Karpas-422 (cell line): ENCODE results near the gene LMTK2. TPM values are rescaled to one million over a fixed set of nuclear protein-coding genes. Genes with fewer than 3 reads are reported as not detected.

Experiments
- DNase-seq: peaks from one replicate; pipeline ENCODE4 v3.0.0-alpha.2; 2015
- H2AFZ ChIP-seq: fragments of 200-600 bp; sonication (generic); 2 replicates; pipeline ENCODE4 v1.6.1; 2014; ENCODE audit warnings: antibody characterized with exemption, low read length, mixed read lengths
- H3K27ac ChIP-seq: fragments of 200-600 bp; sonication (generic); 2 replicates; pipeline ENCODE4 v1.5.1; 2014; ENCODE audit warnings: mild to moderate bottlenecking, low read length, moderate library complexity
- H3K27me3 ChIP-seq: fragments of 200-600 bp; sonication (generic); 2 replicates; pipeline ENCODE4 v1.6.1; 2014; ENCODE audit warnings: low read length, mixed read lengths
- H3K36me3 ChIP-seq: fragments of 200-600 bp; sonication (generic); 2 replicates; pipeline ENCODE4 v1.6.1; 2014; ENCODE audit warnings: low read length, mixed read lengths; ENCODE audit not compliant: insufficient read depth
- H3K4me1 ChIP-seq: fragments of 200-600 bp; sonication (generic); 2 replicates; pipeline ENCODE4 v1.6.1; 2014; ENCODE audit warnings: mild to moderate bottlenecking, low read length, mixed read lengths
- H3K4me2 ChIP-seq: fragments of 200-600 bp; sonication (generic); 2 replicates; pipeline ENCODE4 v1.6.1; 2014; ENCODE audit warnings: low read length, low read depth, mild to moderate bottlenecking; ENCODE audit not compliant: poor library complexity, severe bottlenecking
- H3K4me3 ChIP-seq: fragments of 200-600 bp; sonication (generic); 2 replicates; pipeline ENCODE4 v1.5.1; 2014; ENCODE audit warnings: mild to moderate bottlenecking, antibody characterized with exemption, low read length, mixed read lengths
- H3K79me2 ChIP-seq: fragments of 200-600 bp; sonication (generic); 2 replicates; pipeline ENCODE4 v1.6.1; 2014; ENCODE audit warnings: mild to moderate bottlenecking, low read length, mixed read lengths
- H3K9ac ChIP-seq: fragments of 200-600 bp; sonication (generic); 2 replicates; pipeline ENCODE4 v1.6.0; 2014; ENCODE audit warnings: low read length
- H3K9me2 ChIP-seq: fragments of 200-600 bp; sonication (generic), shearing (Covaris generic); replicated peaks from 2 replicates; pipeline ENCODE4 v1.6.0; 2014; ENCODE audit warnings: mild to moderate bottlenecking, low read length, moderate library complexity; ENCODE audit not compliant: insufficient read depth
- H3K9me3 ChIP-seq: fragments of 300-700, 200-600 bp; sonication (generic); 2 replicates; pipeline ENCODE4 v1.6.1; 2014; ENCODE audit warnings: low read length, mixed read lengths
- H4K20me1 ChIP-seq: fragments of 200-600 bp; sonication (generic); 2 replicates; pipeline ENCODE4 v1.6.1; 2014; ENCODE audit warnings: mild to moderate bottlenecking, antibody characterized with exemption, low read length, low read depth; ENCODE audit not compliant: insufficient read depth
- total RNA-seq: library from RNA; depleted of rRNA; stranded (reverse); fragments of >200 nt; shearing (Covaris generic); gene quantifications from 2 replicates; pipeline ENCODE4 v1.2.3, GENCODE V29; 2014; ENCODE audit warnings: low replicate concordance

LMTK2 gene
- total RNA-seq, 1 experiment from 2014 or later: 9.1 TPM

- Histone ChIP-seq H3K9me2 (no peaks in the 10 kb centered on the region), H3K9me3 (no peaks in the 10 kb centered on the region), H3K27ac (no peak overlapping the region), H3K4me3 (no peak overlapping the region), H3K4me2 (no peak overlapping the region), H3K36me3 (no peaks in the 10 kb centered on the region), H3K9ac (no peak overlapping the region), H3K27me3 (no peaks in the 10 kb centered on the region), H4K20me1 (no peaks in the 10 kb centered on the region), H2AFZ (no peak overlapping the region), H3K79me2 (no peaks in the 10 kb centered on the region), H3K4me1 (no peaks in the 10 kb centered on the region)
- DNase-seq: no peak
Measured at GRCh38 chr7:98244871-98245270, 138.2 kb downstream of the LMTK2 start.

- Histone ChIP-seq H3K36me3 (no peaks in the 10 kb centered on the region), H2AFZ (no peak overlapping the region), H3K79me2 (peaks cover 10% of the 10 kb centered on the region), H3K9me2 (no peaks in the 10 kb centered on the region), H3K9ac (no peak overlapping the region), H3K4me2 (no peak overlapping the region), H3K4me3 (no peak overlapping the region), H3K27ac (no peak overlapping the region), H3K9me3 (no peaks in the 10 kb centered on the region), H4K20me1 (no peaks in the 10 kb centered on the region), H3K4me1 (peaks cover 17% of the 10 kb centered on the region), H3K27me3 (no peaks in the 10 kb centered on the region)
- no peak for DNase-seq
Measured at GRCh38 chr7:98248156-98248555, 141.5 kb downstream of the LMTK2 start.

DNA sequence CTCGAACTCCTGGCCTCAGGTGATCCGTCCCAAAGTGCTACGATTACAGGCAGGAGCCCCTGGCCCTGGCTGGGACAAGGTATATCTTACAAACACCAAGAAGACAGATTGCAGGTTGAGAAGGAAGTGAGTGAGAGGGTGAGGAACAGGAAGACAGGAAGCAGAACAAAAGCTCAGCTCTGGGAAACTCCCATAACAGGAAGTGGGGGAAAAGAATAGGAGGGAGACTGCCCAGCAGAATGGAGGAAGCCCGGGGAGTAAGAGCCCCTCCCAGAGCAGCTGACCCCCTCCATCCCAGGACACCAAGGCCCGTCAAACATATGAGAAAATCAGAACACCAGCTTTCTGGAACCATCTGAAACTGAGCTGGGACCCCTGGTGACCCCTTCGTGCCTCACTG is 142.4 kb downstream of the LMTK2 start:
- no peak overlapping the region for H2AFZ ChIP-seq

DNA sequence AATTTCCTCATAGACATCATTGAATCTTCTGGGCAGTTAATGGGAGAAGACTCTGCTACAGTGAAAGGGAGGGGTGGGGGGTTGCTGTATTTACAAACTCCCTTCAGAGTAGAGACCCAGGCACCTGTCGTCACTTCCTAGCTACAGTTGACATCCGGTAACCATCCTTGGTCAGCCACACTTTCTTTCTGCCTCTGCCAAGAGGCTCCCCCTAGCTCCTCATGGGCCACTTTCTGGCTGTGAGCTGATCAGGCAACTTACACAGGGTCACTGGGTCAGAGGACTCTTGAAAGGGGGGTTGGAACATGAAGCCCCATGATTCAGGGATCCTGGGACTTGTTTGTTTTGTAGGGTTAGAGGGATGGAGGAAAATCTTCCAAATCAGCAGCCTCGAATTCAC is 144.1 kb downstream of the LMTK2 start:
- no peaks in the 10 kb centered on the region for H3K27me3 ChIP-seq
- peak; percentile 45 for DNase-seq
- H3K4me1 ChIP-seq: peaks cover 21% of the 10 kb centered on the region
- peaks cover 24% of the 10 kb centered on the region for H3K79me2 ChIP-seq
- H3K4me3 ChIP-seq: peak overlapping the region; percentile 90
- peak overlapping the region; percentile 34; the same call in 1 of the 2 replicates for H2AFZ ChIP-seq
- H3K36me3 ChIP-seq: no peaks in the 10 kb centered on the region
- no peaks in the 10 kb centered on the region for H4K20me1 ChIP-seq
- H3K27ac ChIP-seq: peak overlapping the region; percentile 52
- peak overlapping the region; percentile 80 for H3K9ac ChIP-seq
- no peaks in the 10 kb centered on the region for H3K9me2 ChIP-seq
- no peaks in the 10 kb centered on the region for H3K9me3 ChIP-seq
- peak overlapping the region; percentile 77 for H3K4me2 ChIP-seq

More for the DNA sequence above, 142.4 kb downstream of the LMTK2 start:
- Histone ChIP-seq H3K27ac (no peak overlapping the region), H3K4me1 (peaks cover 21% of the 10 kb centered on the region), H4K20me1 (no peaks in the 10 kb centered on the region), H3K79me2 (peaks cover 15% of the 10 kb centered on the region), H3K36me3 (no peaks in the 10 kb centered on the region), H3K27me3 (no peaks in the 10 kb centered on the region), H3K9me3 (no peaks in the 10 kb centered on the region), H3K9ac (no peak overlapping the region), H3K9me2 (no peaks in the 10 kb centered on the region), H3K4me2 (no peak overlapping the region), H3K4me3 (no peak overlapping the region)
- no peak for DNase-seq

DNA sequence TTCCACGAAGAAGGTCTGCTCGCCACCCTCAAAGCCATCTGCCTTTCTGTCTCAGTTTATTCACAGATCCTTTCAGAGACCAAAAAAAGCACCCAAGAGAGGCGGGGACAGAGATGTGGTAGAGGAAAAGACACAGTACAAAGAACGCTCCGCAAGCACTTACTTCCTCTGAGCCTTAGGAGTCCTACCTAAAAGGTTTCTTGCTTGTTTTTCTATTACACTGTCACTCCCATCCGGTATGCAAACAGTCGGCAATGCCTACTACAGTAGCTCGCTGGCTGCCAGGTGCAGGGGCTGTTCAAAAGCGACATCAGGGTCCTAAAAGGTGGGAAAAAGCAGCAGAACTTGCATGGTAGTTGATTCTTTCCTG is 144.6 kb downstream of the LMTK2 start:
- Histone ChIP-seq H3K9me3 (no peaks in the 10 kb centered on the region), H3K4me3 (peak overlapping the region; percentile 90), H3K4me1 (peaks cover 21% of the 10 kb centered on the region), H3K79me2 (peaks cover 24% of the 10 kb centered on the region), H3K27me3 (no peaks in the 10 kb centered on the region), H3K9me2 (no peaks in the 10 kb centered on the region), H3K9ac (peak overlapping the region; percentile 80), H3K27ac (peak overlapping the region; percentile 52), H3K4me2 (peak overlapping the region; percentile 77), H2AFZ (peak overlapping the region; percentile 25; the same call in 1 of the 2 replicates), H4K20me1 (no peaks in the 10 kb centered on the region), H3K36me3 (no peaks in the 10 kb centered on the region)
- DNase-seq: peak; percentile 57

- Histone ChIP-seq H2AFZ (peak within 1 kb of the TSS; percentile 25), H3K9me3 (no peaks in the 10 kb centered on the region), H3K36me3 (no peaks in the 10 kb centered on the region), H4K20me1 (no peaks in the 10 kb centered on the region), H3K9ac (peak within 1 kb of the TSS; percentile 80), H3K4me3 (peak within 1 kb of the TSS; percentile 90), H3K4me2 (peak within 1 kb of the TSS; percentile 77), H3K27me3 (no peaks in the 10 kb centered on the region), H3K27ac (peak within 1 kb of the TSS; percentile 52), H3K79me2 (peaks cover 24% of the 10 kb centered on the region), H3K9me2 (no peaks in the 10 kb centered on the region), H3K4me1 (peaks cover 21% of the 10 kb centered on the region)
- peak; percentile 95 for DNase-seq
Measured at GRCh38 chr7:98251601-98252424, 145.2 kb downstream of the LMTK2 start, which contains the start of gene TECPR1. TSS of gene TECPR1 (minus strand) at chr7:98252232. CDS start at chr7:98246146, 6,086 bp downstream.

GRCh38 chr7:98252425-98253054 is 145.9 kb downstream of the LMTK2 start:
- Histone ChIP-seq H3K4me3 (peak overlapping the region; percentile 90), H3K9me3 (no peaks in the 10 kb centered on the region), H2AFZ (peak overlapping the region; percentile 25), H4K20me1 (no peaks in the 10 kb centered on the region), H3K27ac (no peak overlapping the region), H3K36me3 (no peaks in the 10 kb centered on the region), H3K4me1 (peaks cover 21% of the 10 kb centered on the region), H3K27me3 (no peaks in the 10 kb centered on the region), H3K4me2 (peak overlapping the region; percentile 77), H3K9ac (peak overlapping the region; percentile 80), H3K79me2 (peaks cover 24% of the 10 kb centered on the region), H3K9me2 (no peaks in the 10 kb centered on the region)
- DNase-seq: no peak

GRCh38 chr7:98254516-98254915 is 147.9 kb downstream of the LMTK2 start:
- Histone ChIP-seq H3K4me1 (peaks cover 21% of the 10 kb centered on the region), H3K9me3 (no peaks in the 10 kb centered on the region), H3K9ac (no peak overlapping the region), H3K27me3 (no peaks in the 10 kb centered on the region), H3K9me2 (no peaks in the 10 kb centered on the region), H4K20me1 (no peaks in the 10 kb centered on the region), H2AFZ (no peak overlapping the region), H3K27ac (no peak overlapping the region), H3K4me3 (no peak overlapping the region), H3K4me2 (no peak overlapping the region), H3K36me3 (no peaks in the 10 kb centered on the region), H3K79me2 (peaks cover 24% of the 10 kb centered on the region)
- DNase-seq: no peak
